Measurements from ENCODE around the gene TSPAN19. TPM values are rescaled to one million over a fixed set of nuclear protein-coding genes. Genes with fewer than 3 reads are reported as not detected.

TSPAN19 gene
- total and polyA plus RNA-seq, 12 donors = 0.06 to 1.0 (median 0.47) TPM; not detected in 5

DNA sequence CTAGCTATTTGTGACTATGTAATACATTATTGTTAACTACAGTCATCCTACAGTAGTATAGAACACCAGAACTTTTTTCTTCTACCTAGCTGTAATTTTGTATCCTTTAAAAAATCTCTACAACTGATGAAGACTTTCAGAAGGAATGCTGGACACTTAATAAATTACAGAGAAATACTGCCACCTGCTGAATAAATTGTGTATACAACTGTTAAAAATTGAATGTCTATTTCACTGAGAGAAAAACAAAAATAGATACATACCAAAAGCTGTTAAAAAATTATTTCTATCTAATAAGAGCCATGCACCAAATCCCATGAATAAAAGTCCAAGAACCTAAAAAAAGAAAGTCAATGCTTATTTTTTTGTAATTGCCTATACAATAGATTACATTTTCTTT lies 6.6 kb downstream of the TSPAN19 start:
- Histone ChIP-seq H3K4me3 (no peak overlapping the region), H3K36me3 (peaks cover 0 to 3% (median 0%) of the 10 kb centered on the region in 9 donors), H3K27ac (no peak overlapping the region), H3K27me3 (peaks cover 0 to 5% (median 0%) of the 10 kb centered on the region in 7 donors), H3K9me3 (no peaks in the 10 kb centered on the region), H3K4me1 (no peaks in the 10 kb centered on the region)
- intact Hi-C loops (cut with DNase I) = loop anchor here in 7 of 10 donors (1.0 to 5.0 kb wide), 5 partner anchors 152 to 157 kb away; no protein-coding TSS in a partner anchor
- TF ChIP-seq, protein P1, sequence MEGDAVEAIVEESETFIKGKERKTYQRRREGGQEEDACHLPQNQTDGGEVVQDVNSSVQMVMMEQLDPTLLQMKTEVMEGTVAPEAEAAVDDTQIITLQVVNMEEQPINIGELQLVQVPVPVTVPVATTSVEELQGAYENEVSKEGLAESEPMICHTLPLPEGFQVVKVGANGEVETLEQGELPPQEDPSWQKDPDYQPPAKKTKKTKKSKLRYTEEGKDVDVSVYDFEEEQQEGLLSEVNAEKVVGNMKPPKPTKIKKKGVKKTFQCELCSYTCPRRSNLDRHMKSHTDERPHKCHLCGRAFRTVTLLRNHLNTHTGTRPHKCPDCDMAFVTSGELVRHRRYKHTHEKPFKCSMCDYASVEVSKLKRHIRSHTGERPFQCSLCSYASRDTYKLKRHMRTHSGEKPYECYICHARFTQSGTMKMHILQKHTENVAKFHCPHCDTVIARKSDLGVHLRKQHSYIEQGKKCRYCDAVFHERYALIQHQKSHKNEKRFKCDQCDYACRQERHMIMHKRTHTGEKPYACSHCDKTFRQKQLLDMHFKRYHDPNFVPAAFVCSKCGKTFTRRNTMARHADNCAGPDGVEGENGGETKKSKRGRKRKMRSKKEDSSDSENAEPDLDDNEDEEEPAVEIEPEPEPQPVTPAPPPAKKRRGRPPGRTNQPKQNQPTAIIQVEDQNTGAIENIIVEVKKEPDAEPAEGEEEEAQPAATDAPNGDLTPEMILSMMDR (IDR thresholded peaks at IDR 0.05) = peak; percentile 11 to 70 (median 53)
- ATAC-seq (no peak), DNase-seq (no peak)

GRCh38 chr12:85018098-85018497 lies 18.0 kb downstream of the TSPAN19 start:
- Histone ChIP-seq H3K27ac (no peak overlapping the region), H3K4me3 (no peak overlapping the region), H3K36me3 (no peaks in the 10 kb centered on the region), H3K27me3 (no peaks in the 10 kb centered on the region), H3K4me1 (no peaks in the 10 kb centered on the region), H3K9me3 (no peaks in the 10 kb centered on the region)
- 54 to 60% methylated on average over 2 of the region's 2 CpGs for WGBS, 2 donors
- TF ChIP-seq, protein P1 (IDR thresholded peaks at IDR 0.05) = no peak
- DNase-seq = no peak
- intact Hi-C loops (cut with DNase I) = no loop called here
- ATAC-seq = no peak

- DNase-seq (no peak), ATAC-seq (no peak)
- intact Hi-C loops (cut with DNase I) = no loop called here
- Histone ChIP-seq H3K36me3 (no peaks in the 10 kb centered on the region), H3K27ac (no peak overlapping the region), H3K27me3 (no peaks in the 10 kb centered on the region), H3K4me3 (no peak overlapping the region), H3K9me3 (no peaks in the 10 kb centered on the region), H3K4me1 (no peaks in the 10 kb centered on the region)
- TF ChIP-seq, protein P1 (IDR thresholded peaks at IDR 0.05) = no peak
These were observed 18.5 kb downstream of the TSPAN19 start for GRCh38 chr12:85017618-85018017.

GRCh38 chr12:85017133-85017532 lies 18.9 kb downstream of the TSPAN19 start:
- WGBS, 2 donors = 70 to 73% methylated on average over 3 of the region's 3 CpGs
- intact Hi-C loops (cut with DNase I) = no loop called here
- no peak for ATAC-seq
- no peaks in the 10 kb centered on the region for H3K36me3 ChIP-seq
- H3K4me3 ChIP-seq = no peak overlapping the region
- no peaks in the 10 kb centered on the region for H3K9me3 ChIP-seq
- no peak for DNase-seq
- TF ChIP-seq, protein P1 (IDR thresholded peaks at IDR 0.05) = no peak
- no peaks in the 10 kb centered on the region for H3K27me3 ChIP-seq
- no peaks in the 10 kb centered on the region for H3K4me1 ChIP-seq
- no peak overlapping the region for H3K27ac ChIP-seq
